Measurements from ENCODE around the gene C1orf116.
A peak's percentile ranks its signal among the peaks of the same experiment; 100 is the strongest.

C1orf116 gene

GRCh38 chr1:207036865-207037264 is 4.3 kb upstream of the C1orf116 start:
- no peak for DNase-seq (ENCODE audit: low read depth)
- TF ChIP-seq CTCF (conservative IDR thresholded peaks at IDR 0.05; ENCODE audit: control insufficient read depth, insufficient read depth, low read depth, low read length): no peak
- H3K4me3 ChIP-seq (ENCODE audit: control insufficient read depth, low read depth, low read length): no peak overlapping the region

GRCh38 chr1:207035877-207036551 is 3.5 kb upstream of the C1orf116 start:
- no peak for DNase-seq (ENCODE audit: low read depth)
- H3K4me3 ChIP-seq (ENCODE audit: control insufficient read depth, low read depth, low read length): no peak overlapping the region
- TF ChIP-seq CTCF (conservative IDR thresholded peaks at IDR 0.05; ENCODE audit: control insufficient read depth, insufficient read depth, low read depth, low read length): no peak

GRCh38 chr1:207034998-207035397 is 2.4 kb upstream of the C1orf116 start:
- no peak overlapping the region for H3K4me3 ChIP-seq (ENCODE audit: control insufficient read depth, low read depth, low read length)
- peak; percentile 81 for DNase-seq (ENCODE audit: low read depth)
- TF ChIP-seq CTCF (conservative IDR thresholded peaks at IDR 0.05; ENCODE audit: control insufficient read depth, insufficient read depth, low read depth, low read length): no peak

GRCh38 chr1:207034208-207034607 is 1.7 kb upstream of the C1orf116 start:
- no peak overlapping the region for H3K4me3 ChIP-seq (ENCODE audit: control insufficient read depth, low read depth, low read length)
- DNase-seq (ENCODE audit: low read depth): no peak
- no peak for TF ChIP-seq CTCF (conservative IDR thresholded peaks at IDR 0.05; ENCODE audit: control insufficient read depth, insufficient read depth, low read depth, low read length)

GRCh38 chr1:207033302-207033701 is 746 bp upstream of the C1orf116 start:
- TF ChIP-seq CTCF (conservative IDR thresholded peaks at IDR 0.05; ENCODE audit: control insufficient read depth, insufficient read depth, low read depth, low read length): no peak
- no peak for DNase-seq (ENCODE audit: low read depth)
- H3K4me3 ChIP-seq (ENCODE audit: control insufficient read depth, low read depth, low read length): no peak overlapping the region

GRCh38 chr1:207031632-207032264 is 808 bp downstream of the C1orf116 start:
- H3K4me3 ChIP-seq (ENCODE audit: control insufficient read depth, low read depth, low read length): no peak overlapping the region
- TF ChIP-seq CTCF (conservative IDR thresholded peaks at IDR 0.05; ENCODE audit: control insufficient read depth, insufficient read depth, low read depth, low read length): no peak
- no peak for DNase-seq (ENCODE audit: low read depth)
